ENCODE measurements around the gene TAF6L. TPM values are rescaled to one million over a fixed set of nuclear protein-coding genes. Genes with fewer than 3 reads are reported as not detected.

Gene TAF6L
- total and polyA plus RNA-seq, 9 of the 15 experiments (the other 6 are each of a cell fraction or from before 2014, with no cell fraction given) = 0.04 to 45.5 (median 20.8) TPM

DNA sequence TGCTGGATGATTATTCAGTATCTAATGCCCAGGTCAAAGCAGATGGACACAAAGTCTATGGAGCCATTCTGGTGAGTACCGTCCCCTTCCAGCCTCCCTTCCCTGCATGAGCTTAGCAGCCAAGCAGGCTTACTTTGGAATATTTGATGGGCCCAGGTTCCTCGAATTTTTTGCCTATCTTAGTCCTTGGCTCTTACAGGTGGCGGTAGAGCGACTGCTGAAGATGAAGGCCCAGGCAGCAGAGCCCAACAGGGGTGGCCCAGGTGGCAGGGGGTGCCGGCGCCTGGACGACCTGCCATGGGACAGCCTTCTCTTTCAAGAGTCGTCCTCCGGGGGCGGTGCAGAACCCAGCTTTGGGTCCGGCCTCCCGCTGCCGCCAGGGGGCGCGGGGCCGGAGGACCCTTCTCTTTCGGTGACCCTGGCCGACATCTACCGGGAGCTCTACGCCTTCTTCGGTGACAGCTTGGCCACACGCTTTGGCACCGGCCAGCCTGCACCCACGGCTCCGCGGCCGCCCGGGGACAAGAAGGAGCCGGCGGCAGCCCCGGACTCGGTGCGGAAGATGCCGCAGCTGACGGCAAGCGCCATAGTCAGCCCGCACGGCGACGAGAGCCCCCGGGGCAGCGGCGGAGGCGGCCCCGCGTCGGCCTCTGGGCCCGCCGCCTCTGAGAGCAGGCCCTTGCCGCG is 15.3 kb downstream of the TAF6L start (continued):
- TF ChIP-seq RBM22 (IDR thresholded peaks at IDR 0.05; ENCODE audit: low read depth, low read length, poor library complexity, severe bottlenecking) (no peak), ZNF24 (IDR thresholded peaks at IDR 0.05) (no peak; the same call in 1 of the 2 replicates), TRIM28 (IDR thresholded peaks at IDR 0.05) (no peak), CBFA2T3 (IDR thresholded peaks at IDR 0.05) (no peak), BDP1 (IDR thresholded peaks at IDR 0.05; ENCODE audit: insufficient read depth, insufficient read length) (no peak), SMARCE1 (IDR thresholded peaks at IDR 0.05) (no peak), EZH2 (IDR thresholded peaks at IDR 0.05; ENCODE audit: borderline replicate concordance, low read depth, low read length) (no peak), TAF7 (tag; IDR thresholded peaks at IDR 0.05) (no peak), FOXA3 (CRISPR knock-in tag; conservative IDR thresholded peaks at IDR 0.05 in 1 of 2, IDR thresholded peaks at IDR 0.05 in 1 of 2) (no peak), TAF15 (IDR thresholded peaks at IDR 0.05; ENCODE audit: low read depth, low read length) (no peak), SMARCC2 (IDR thresholded peaks at IDR 0.05; ENCODE audit: low read depth) (no peak), SAP30 (IDR thresholded peaks at IDR 0.05; ENCODE audit: borderline replicate concordance, insufficient read depth, low read depth, low read length, poor library complexity, severe bottlenecking) (peak; percentile 68), HNRNPK (IDR thresholded peaks at IDR 0.05; ENCODE audit: low read depth, low read length, poor library complexity, severe bottlenecking) (no peak), BACH1 (tag; IDR thresholded peaks at IDR 0.05) (no peak), GTF2F1 (IDR thresholded peaks at IDR 0.05; ENCODE audit: low read depth, low read length) (0 out of 2 replicates have a peak, but pooled peaks have one; percentile 30), BMI1 (IDR thresholded peaks at IDR 0.05; ENCODE audit: low read length) (no peak), ZBTB17 (CRISPR knock-in tag; IDR thresholded peaks at IDR 0.05) (no peak), MYNN (IDR thresholded peaks at IDR 0.05) (no peak), MYNN (CRISPR knock-in tag; IDR thresholded peaks at IDR 0.05) (no peak), ZNF583 (CRISPR knock-in tag; IDR thresholded peaks at IDR 0.05) (no peak), KLF16 (IDR thresholded peaks at IDR 0.05) (peak; percentile 64; the same call in 1 of the 2 replicates)
- TF ChIP-seq, protein P1, sequence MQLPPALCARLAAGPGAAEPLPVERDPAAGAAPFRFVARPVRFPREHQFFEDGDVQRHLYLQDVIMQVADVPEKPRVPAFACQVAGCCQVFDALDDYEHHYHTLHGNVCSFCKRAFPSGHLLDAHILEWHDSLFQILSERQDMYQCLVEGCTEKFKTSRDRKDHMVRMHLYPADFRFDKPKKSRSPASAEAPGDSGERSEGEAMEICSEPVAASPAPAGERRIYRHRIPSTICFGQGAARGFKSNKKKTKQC (CRISPR knock-in tag; IDR thresholded peaks at IDR 0.05) = no peak
- TF ChIP-seq, protein P2, sequence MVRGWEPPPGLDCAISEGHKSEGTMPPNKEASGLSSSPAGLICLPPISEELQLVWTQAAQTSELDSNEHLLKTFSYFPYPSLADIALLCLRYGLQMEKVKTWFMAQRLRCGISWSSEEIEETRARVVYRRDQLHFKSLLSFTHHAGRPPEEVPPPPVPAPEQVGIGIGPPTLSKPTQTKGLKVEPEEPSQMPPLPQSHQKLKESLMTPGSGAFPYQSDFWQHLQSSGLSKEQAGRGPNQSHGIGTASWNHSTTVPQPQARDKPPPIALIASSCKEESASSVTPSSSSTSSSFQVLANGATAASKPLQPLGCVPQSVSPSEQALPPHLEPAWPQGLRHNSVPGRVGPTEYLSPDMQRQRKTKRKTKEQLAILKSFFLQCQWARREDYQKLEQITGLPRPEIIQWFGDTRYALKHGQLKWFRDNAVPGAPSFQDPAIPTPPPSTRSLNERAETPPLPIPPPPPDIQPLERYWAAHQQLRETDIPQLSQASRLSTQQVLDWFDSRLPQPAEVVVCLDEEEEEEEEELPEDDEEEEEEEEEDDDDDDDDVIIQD (CRISPR knock-in tag; IDR thresholded peaks at IDR 0.05) = no peak
- TF ChIP-seq, protein P3, sequence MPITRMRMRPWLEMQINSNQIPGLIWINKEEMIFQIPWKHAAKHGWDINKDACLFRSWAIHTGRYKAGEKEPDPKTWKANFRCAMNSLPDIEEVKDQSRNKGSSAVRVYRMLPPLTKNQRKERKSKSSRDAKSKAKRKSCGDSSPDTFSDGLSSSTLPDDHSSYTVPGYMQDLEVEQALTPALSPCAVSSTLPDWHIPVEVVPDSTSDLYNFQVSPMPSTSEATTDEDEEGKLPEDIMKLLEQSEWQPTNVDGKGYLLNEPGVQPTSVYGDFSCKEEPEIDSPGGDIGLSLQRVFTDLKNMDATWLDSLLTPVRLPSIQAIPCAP (CRISPR knock-in tag; IDR thresholded peaks at IDR 0.05; ENCODE audit: borderline replicate concordance) = no peak
- TF ChIP-seq, protein P4, sequence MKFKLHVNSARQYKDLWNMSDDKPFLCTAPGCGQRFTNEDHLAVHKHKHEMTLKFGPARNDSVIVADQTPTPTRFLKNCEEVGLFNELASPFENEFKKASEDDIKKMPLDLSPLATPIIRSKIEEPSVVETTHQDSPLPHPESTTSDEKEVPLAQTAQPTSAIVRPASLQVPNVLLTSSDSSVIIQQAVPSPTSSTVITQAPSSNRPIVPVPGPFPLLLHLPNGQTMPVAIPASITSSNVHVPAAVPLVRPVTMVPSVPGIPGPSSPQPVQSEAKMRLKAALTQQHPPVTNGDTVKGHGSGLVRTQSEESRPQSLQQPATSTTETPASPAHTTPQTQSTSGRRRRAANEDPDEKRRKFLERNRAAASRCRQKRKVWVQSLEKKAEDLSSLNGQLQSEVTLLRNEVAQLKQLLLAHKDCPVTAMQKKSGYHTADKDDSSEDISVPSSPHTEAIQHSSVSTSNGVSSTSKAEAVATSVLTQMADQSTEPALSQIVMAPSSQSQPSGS (CRISPR knock-in tag; IDR thresholded peaks at IDR 0.05) = no peak
